HG03039 (cell line): ENCODE data around the gene GGTA1.

Source experiments
- ATAC-seq: cut with Tn5 transposase; IDR thresholded peaks from one replicate; pipeline ENCODE4 v1.9.1; 2021; ENCODE audit warnings: mild to moderate bottlenecking, moderate library complexity; ENCODE audit not compliant: unreplicated experiment

Gene GGTA1

DNA sequence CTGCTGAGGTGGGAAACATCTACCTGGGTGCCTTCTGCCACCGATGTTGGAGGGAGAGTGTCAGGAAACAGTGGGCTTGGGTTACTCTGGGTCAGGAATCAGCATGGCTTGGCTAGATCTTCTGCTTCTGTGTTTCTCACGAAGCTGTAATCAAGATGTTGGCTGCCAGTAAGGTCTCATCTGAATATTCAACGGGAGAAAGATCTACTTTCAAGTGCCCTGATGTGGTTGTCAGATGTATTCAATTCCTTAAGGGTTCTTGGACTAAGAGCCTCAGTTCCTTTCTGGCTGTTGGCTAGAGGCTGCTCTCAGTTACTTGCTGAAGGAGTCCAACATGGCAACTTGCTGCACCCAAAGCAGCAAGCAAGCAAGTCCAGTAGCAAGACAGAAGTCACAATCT, 87.7 kb downstream of the GGTA1 start:
- ATAC-seq: no peak

DNA sequence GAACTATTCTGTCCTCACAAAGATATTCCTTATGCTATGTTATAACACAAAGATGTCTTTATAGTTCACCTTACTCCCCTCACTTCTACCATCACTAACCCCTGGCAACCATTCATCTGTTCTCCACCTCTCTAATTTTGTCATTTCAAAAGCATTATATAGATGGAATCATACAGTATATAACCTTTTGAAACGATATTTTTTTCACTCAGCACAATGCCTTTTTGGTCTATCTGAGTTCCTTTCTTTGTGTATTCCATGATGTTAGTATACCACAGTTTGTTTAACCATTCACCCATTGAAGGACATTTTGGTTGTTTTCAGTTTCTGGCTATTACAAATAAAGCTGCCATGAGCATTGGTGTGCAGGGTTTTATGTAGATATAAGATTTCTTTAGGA, 93.7 kb downstream of the GGTA1 start:
- no peak for ATAC-seq
